Prostate gland (tissue), 2 donors: ENCODE results near the gene GSTM2. TPM values are rescaled to one million over a fixed set of nuclear protein-coding genes. Genes with fewer than 3 reads are reported as not detected.

ENCODE experiments used
- DNase-seq: peaks from one replicate; pipeline ENCODE4 v3.0.0-alpha.2; 2019; ENCODE audit warnings: low spot score
- H3K27ac ChIP-seq, 2 donors: fragments of 200-600 bp; sonication (generic); 2 replicates each; pipeline ENCODE4 v1.5.1; 2017 to 2019
- H3K27me3 ChIP-seq: fragments of 200-600 bp; sonication (generic); replicated peaks from 2 replicates; pipeline ENCODE4 v1.5.1; 2019; ENCODE audit not compliant: insufficient read depth
- H3K36me3 ChIP-seq, 2 donors: fragments of 200-600 bp; sonication (generic); 1 replicate in 1 of 2; 2 replicates in 1 of 2; pipeline versions ENCODE4 v1.5.1 to v1.8.1; 2017 to 2019
- H3K4me1 ChIP-seq: fragments of 200-600 bp; sonication (generic); replicated peaks from 2 replicates; pipeline ENCODE4 v1.5.1; 2019
- H3K4me3 ChIP-seq, 2 donors: fragments of 200-600 bp; sonication (generic); 2 replicates each; pipeline ENCODE4 v1.5.1; 2017 to 2019
- H3K9me3 ChIP-seq: fragments of 200-600 bp; sonication (generic); 2 replicates; pipeline ENCODE4 v1.5.1; 2017
- CTCF ChIP-seq, 4 experiments: fragments of 200-600 bp in 2 of 4; fragments of 450-650 bp in 2 of 4; sonication (generic) in 2 of 4; IDR thresholded peaks; 1 replicate in 3 of 4; 2 replicates in 1 of 4; pipeline ENCODE4 v1.5.1; 2016 to 2019; ENCODE audit warnings: antibody characterized with exemption in 4 of 4, mild to moderate bottlenecking in 2 of 4, moderate library complexity in 2 of 4
- POLR2A ChIP-seq: fragments of 450-650 bp; IDR thresholded peaks from one replicate; pipeline ENCODE4 v1.6.1; 2016; ENCODE audit warnings: antibody characterized with exemption, mild to moderate bottlenecking
- POLR2AphosphoS5 ChIP-seq: sonication (generic); formaldehyde crosslinking; IDR thresholded peaks from one replicate; pipeline ENCODE4 v1.6.1; 2017; ENCODE audit warnings: antibody characterized with exemption
- WGBS: methylation state at CpG from one replicate; pipeline ENCODE4 v1.1.5; 2018; 5-methylcytosine and 5-hydroxymethylcytosine counted together
- intact Hi-C: fragments of 100-400 bp; cut with DNase I; formaldehyde crosslinking; loops from one replicate; pipeline ENCODE4 v1.14.2; 2022
- total RNA-seq, 2 donors: library from RNA; depleted of rRNA; stranded (reverse); fragments of >200 nt; gene quantifications; one replicate each; pipeline ENCODE4 v1.1.0, GENCODE V29; 2016

Gene GSTM2
- total RNA-seq, 2 donors from 2014 or later, result 47.5 to 79.5 TPM

DNA sequence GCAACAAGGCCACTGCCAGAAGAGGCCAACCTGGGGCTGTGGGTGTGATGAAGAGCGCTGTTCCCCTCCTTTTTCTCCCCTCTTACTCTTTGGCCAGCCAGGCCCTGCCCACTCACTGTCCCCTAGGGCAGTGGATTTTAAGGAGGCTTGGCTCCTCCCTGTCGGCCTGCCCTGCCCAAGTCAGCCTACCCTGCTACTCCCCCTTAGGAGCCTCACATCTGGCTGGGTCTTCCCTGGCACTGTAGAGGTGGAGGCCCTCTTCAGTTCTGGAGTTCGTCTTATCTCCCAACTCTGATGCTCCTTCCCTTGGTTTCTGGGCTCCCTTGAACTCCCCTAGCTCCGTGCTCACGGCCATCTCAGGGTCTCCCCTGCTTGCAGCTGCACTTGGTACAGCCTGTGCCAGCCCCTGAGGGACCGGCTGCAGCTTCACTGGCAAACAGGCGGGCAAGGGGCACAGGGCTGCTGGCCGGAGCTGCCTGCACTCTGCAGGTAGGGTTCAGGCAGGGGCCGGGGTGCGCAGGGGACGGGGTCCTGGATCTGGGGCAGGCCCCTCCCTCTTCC lies 44.2 kb upstream of the GSTM2 start:
- H3K36me3 ChIP-seq, result no peaks in the 10 kb centered on the region
- intact Hi-C loops, result no loop called here
- TF ChIP-seq POLR2A (no peak), CTCF (IDR thresholded peaks at IDR 0.05) (no peak), POLR2AphosphoS5 (no peak)
- no peak for DNase-seq
- WGBS, result 51% methylated on average over 11 of the region's 11 CpGs
- H3K9me3 ChIP-seq, result no peaks in the 10 kb centered on the region
- peak overlapping the region in 1 of 2 donors; percentile 4 for H3K4me3 ChIP-seq
- peak overlapping the region; percentile 31 to 45 for H3K27ac ChIP-seq
- peaks cover 8% of the 10 kb centered on the region for H3K4me1 ChIP-seq
- no peaks in the 10 kb centered on the region for H3K27me3 ChIP-seq

GRCh38 chr1:109624201-109625010 lies 43.5 kb upstream of the GSTM2 start:
- WGBS, result 70% methylated on average over 15 of the region's 17 CpGs
- H3K9me3 ChIP-seq, result no peaks in the 10 kb centered on the region
- no peak for DNase-seq
- peak overlapping the region; percentile 31 to 45 for H3K27ac ChIP-seq
- no peaks in the 10 kb centered on the region for H3K27me3 ChIP-seq
- H3K4me1 ChIP-seq, result peaks cover 8% of the 10 kb centered on the region
- TF ChIP-seq CTCF (IDR thresholded peaks at IDR 0.05), result no peak
- TF ChIP-seq POLR2AphosphoS5, result no peak
- TF ChIP-seq POLR2A, result no peak
- H3K36me3 ChIP-seq, result no peaks in the 10 kb centered on the region
- H3K4me3 ChIP-seq, result no peak overlapping the region
- intact Hi-C loops, result no loop called here

DNA sequence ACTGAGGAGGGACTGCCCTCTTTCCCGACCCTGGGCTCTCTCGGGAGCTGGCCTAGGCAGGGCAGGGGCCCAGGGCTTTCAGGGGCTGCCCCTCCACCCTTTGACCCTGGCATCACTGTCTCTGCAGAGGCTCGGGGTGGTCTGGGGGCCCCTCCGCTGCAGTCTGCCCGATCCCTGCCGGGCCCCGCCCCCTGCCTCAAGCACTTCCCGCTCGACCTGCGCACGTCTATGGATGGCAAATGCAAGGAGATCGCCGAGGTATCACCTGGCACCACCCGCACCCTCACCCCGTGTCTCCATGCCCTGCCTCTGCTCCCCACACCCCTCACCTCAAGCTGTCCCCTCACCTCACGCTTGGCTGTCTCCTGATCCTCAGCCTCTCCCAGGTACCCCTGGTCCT lies 42.7 kb upstream of the GSTM2 start:
- Histone ChIP-seq H3K27ac (peak overlapping the region in 1 of 2 donors; percentile 18), H3K4me1 (peaks cover 8% of the 10 kb centered on the region), H3K27me3 (no peaks in the 10 kb centered on the region), H3K9me3 (no peaks in the 10 kb centered on the region), H3K4me3 (no peak overlapping the region), H3K36me3 (no peaks in the 10 kb centered on the region)
- TF ChIP-seq POLR2AphosphoS5 (no peak), POLR2A (no peak), CTCF (IDR thresholded peaks at IDR 0.05) (no peak)
- intact Hi-C loops, result no loop called here
- no peak for DNase-seq
- WGBS, result 68% methylated on average over 16 of the region's 16 CpGs

DNA sequence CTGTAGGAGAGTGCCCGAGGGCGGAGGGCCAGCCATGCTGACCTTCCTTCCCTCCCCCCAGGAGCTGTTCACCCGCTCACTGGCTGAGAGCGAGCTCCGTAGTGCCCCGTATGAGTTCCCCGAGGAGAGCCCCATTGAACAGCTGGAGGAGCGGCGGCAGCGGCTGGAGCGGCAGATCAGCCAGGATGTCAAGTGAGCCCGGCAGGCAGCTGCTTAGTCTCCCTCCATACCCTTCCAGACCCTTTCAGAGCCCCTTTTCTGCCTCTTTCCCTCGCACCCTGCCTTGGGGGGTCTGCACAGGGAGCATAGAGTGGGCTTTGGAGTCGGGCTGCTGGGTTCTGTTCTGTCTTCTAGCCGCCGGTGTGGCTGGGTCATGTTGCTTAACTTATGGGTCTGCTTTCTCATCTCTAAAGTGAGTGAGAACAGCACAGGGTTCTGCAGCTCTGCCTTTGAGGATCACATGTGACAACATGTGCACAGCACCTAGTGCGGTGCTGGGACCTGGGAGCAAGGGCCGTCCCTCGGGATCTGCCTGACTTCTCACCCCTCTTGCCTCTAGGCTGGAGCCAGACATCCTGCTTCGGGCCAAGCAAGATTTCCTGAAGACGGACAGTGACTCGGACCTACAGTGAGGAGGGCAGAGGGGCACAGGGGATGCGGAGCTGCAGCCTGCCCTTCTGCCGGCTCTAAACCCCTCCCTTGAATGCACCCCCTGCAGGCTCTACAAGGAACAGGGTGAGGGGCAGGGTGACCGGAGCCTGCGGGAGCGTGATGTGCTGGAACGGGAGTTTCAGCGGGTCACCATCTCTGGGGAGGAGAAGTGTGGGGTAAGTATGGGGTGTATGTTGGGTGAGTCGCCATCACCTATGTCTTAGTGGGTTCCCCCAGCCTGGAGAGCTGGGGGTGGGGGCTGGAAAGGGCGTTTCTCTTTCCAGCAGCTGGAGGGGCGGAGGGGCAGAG lies 42.0 kb upstream of the GSTM2 start:
- WGBS, result 75% methylated on average over 32 of the region's 32 CpGs
- Histone ChIP-seq H3K4me3 (no peak overlapping the region), H3K36me3 (no peaks in the 10 kb centered on the region), H3K27ac (peak overlapping the region in 1 of 2 donors; percentile 18), H3K27me3 (no peaks in the 10 kb centered on the region), H3K9me3 (no peaks in the 10 kb centered on the region), H3K4me1 (peaks cover 8% of the 10 kb centered on the region)
- TF ChIP-seq POLR2AphosphoS5 (no peak), CTCF (IDR thresholded peaks at IDR 0.05) (no peak), POLR2A (no peak)
- DNase-seq, result no peak
- intact Hi-C loops, result no loop called here
